ENCODE results near the gene ZNF783.
A peak's percentile ranks its signal among the peaks of the same experiment; 100 is the strongest.

ZNF783 gene

DNA sequence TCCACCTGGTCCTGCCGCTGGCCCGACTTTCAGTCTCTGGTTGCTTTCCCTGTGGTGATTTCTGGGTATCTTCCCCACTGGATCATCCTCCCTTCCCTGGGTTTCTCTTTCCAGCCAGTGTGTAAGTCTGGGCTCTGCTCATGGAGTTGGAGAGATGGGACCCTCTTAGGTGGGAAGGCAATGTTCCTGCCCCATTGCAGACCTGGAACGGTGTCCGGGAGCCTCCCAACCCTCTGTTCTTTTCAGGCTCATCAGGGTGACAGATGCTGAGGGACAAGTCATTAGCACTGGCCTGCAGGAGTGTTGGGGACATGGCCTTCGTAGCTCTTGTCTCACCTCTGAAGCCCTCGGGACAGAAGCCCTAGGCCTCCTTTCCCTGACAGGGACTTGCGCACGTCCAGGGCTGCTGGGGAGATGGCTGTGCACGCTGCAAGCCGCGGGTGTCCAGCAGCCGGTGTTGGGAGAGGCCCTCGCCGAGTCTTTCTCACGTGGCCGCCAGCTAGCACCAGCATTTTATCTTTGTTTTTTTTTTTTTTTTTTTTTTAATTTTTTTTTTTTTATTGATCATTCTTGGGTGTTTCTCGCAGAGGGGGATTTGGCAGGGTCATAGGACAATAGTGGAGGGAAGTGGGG is 17.2 kb downstream of the ZNF783 start:
- Histone ChIP-seq H3K4me1 (ENCODE audit: insufficient read depth, low read length) (no peaks in the 10 kb centered on the region), H2AFZ (ENCODE audit: low read depth, low read length) (no peak overlapping the region), H3K27me3 (ENCODE audit: insufficient read depth, low read length) (no peaks in the 10 kb centered on the region), H3K9me3 (ENCODE audit: low read length) (no peaks in the 10 kb centered on the region), H3K36me3 (ENCODE audit: insufficient read depth, low read length) (no peaks in the 10 kb centered on the region), H3K4me3 (ENCODE audit: low read length) (no peak overlapping the region)

DNA sequence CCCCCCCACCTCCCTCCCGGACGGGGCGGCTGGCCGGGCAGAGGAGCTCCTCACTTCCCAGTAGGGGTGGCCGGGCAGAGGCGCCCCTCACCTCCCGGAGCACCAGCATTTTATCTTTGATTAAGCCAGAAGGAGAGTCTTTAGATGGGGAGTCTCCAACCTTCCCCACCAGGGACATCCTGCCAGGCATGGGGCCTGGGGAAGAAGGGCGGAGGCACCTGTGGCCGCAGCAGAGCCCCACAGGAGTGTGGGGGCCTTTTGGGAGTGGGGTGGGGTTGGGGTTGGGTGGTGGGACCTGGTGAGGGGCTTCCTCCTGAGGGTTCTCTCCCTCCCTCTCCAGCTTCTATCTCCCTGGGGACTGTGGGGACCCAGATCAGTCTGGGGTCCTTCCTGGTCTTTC is 18.2 kb downstream of the ZNF783 start:
- H3K4me3 ChIP-seq (ENCODE audit: low read length): no peak overlapping the region
- no peaks in the 10 kb centered on the region for H3K4me1 ChIP-seq (ENCODE audit: insufficient read depth, low read length)
- H3K36me3 ChIP-seq (ENCODE audit: insufficient read depth, low read length): no peaks in the 10 kb centered on the region
- H3K27me3 ChIP-seq (ENCODE audit: insufficient read depth, low read length): no peaks in the 10 kb centered on the region
- H2AFZ ChIP-seq (ENCODE audit: low read depth, low read length): no peak overlapping the region
- no peaks in the 10 kb centered on the region for H3K9me3 ChIP-seq (ENCODE audit: low read length)

DNA sequence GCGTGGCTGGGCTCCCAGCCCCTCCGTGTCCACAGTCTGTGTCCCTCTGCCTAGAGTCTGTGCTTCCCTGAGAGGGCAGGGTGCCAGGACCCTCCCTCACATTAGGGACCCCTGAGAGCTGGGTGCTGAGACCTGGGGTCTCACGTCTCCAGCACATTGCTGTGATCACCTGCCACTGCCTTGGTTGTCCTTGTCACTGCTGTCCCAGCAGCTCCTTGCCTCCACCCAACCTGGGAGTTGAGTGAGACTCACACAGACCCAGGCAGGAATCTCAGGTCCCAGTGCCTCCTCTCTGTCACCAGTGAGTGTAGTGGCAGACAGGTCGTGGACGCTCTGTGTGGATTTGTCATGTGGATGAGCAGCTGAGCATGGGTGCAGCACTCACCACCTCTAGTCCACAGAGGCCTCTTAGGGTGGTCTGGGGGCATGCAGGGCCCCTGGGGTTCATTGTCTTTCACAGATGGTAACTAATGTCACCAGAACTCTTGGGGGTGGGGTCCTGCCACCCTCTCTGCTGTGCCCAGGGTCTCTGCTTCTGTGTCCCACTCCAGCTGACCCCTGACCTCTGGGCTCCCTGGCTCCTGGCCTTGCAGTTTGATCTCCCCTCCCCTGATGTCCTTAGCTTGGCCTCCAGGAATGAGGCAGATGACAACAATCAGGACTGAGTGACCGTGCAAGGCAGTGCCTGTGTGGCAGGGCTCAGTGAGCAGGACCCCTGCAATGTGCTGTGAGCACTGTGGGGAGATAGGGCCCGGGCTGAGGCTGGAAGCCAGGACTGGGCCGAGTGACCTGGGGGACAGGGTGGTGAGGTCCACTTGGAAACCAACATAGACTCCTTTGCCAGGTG is 18.9 kb downstream of the ZNF783 start:
- Histone ChIP-seq H3K4me1 (ENCODE audit: insufficient read depth, low read length) (no peaks in the 10 kb centered on the region), H3K4me3 (ENCODE audit: low read length) (no peak overlapping the region), H3K36me3 (ENCODE audit: insufficient read depth, low read length) (no peaks in the 10 kb centered on the region), H3K27me3 (ENCODE audit: insufficient read depth, low read length) (no peaks in the 10 kb centered on the region), H3K9me3 (ENCODE audit: low read length) (no peaks in the 10 kb centered on the region), H2AFZ (ENCODE audit: low read depth, low read length) (no peak overlapping the region)

DNA sequence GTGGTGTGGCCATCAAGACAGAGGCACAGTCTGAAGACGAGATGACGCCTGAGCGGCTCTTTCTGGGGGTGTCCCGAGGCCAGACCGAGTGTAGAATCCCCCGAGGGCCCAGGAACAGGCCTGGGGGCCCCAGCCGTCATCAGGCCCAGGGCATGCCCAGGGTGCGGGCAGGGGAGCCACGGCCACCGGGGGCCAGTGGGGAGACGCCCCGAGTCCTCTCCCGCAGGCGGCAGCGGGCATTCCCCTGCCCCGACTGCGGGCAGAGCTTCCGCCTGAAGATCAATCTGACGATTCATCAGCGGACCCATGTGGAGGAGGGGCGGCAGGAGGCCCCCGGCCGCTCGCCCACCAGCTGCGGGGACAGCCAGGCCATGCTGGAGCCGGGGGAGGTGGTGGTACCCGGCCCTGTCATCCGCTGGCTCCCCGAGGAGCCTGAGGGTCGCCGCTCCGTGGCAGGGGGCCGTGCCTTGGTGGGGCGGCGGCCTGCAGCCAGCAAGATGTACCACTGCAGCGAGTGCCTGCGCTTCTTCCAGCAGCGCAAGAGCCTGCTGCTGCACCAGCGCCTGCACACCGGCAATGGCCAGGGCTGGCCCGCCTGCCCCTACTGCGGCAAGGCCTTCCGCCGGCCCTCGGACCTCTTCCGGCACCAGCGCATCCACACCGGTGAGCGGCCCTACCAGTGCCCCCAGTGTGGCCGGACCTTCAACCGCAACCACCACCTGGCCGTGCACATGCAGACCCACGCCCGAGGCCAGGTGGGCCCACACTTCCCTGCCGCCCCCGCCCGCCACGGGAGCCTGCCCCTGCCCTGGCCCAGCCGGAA is 19.7 kb downstream of the ZNF783 start:
- no peaks in the 10 kb centered on the region for H3K4me1 ChIP-seq (ENCODE audit: insufficient read depth, low read length)
- H3K9me3 ChIP-seq (ENCODE audit: low read length): no peaks in the 10 kb centered on the region
- no peak overlapping the region for H3K4me3 ChIP-seq (ENCODE audit: low read length)
- H2AFZ ChIP-seq (ENCODE audit: low read depth, low read length): no peak overlapping the region
- no peaks in the 10 kb centered on the region for H3K36me3 ChIP-seq (ENCODE audit: insufficient read depth, low read length)
- no peaks in the 10 kb centered on the region for H3K27me3 ChIP-seq (ENCODE audit: insufficient read depth, low read length)

DNA sequence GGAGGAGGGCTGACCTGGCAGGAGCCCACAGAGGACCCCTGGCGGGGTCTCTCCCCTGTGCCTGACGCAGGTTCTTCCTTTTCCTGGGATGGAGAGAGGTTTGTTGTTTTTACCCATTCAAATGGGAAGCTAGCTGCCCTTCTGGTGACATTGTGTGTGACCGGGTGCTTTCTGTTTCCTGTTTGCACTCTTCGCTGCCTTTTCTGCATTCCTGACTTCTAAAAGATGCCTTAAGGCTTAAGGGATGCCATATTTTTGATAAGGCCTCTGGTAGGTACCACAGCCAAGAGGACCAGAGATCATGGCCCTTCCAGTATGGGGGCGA is 20.3 kb downstream of the ZNF783 start:
- no peaks in the 10 kb centered on the region for H3K9me3 ChIP-seq (ENCODE audit: low read length)
- H3K36me3 ChIP-seq (ENCODE audit: insufficient read depth, low read length): no peaks in the 10 kb centered on the region
- no peaks in the 10 kb centered on the region for H3K4me1 ChIP-seq (ENCODE audit: insufficient read depth, low read length)
- H2AFZ ChIP-seq (ENCODE audit: low read depth, low read length): no peak overlapping the region
- no peak overlapping the region for H3K4me3 ChIP-seq (ENCODE audit: low read length)
- no peaks in the 10 kb centered on the region for H3K27me3 ChIP-seq (ENCODE audit: insufficient read depth, low read length)

DNA sequence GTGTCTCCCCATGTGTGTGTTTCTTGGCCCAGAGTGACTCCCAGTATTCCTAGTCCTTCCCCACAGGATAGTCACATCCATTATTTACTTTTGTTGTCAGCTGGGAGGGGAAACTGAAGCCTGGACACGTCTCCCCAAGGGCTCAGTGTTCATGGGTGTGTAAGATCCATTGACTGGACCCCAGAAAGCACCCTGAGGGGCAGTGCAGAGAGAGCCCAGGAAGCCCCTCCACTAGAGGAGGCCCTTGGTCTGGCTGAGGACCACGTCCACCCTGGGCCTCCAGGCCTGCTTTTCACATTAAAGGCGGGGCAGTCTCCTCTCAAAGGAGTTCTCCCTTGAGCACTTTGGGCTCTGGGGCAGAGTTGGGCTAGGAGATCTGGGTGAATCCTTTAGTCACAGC is 21.3 kb downstream of the ZNF783 start:
- H3K4me3 ChIP-seq (ENCODE audit: low read length): no peak overlapping the region
- no peaks in the 10 kb centered on the region for H3K4me1 ChIP-seq (ENCODE audit: insufficient read depth, low read length)
- no peaks in the 10 kb centered on the region for H3K36me3 ChIP-seq (ENCODE audit: insufficient read depth, low read length)
- no peak overlapping the region for H2AFZ ChIP-seq (ENCODE audit: low read depth, low read length)
- H3K9me3 ChIP-seq (ENCODE audit: low read length): no peaks in the 10 kb centered on the region
- no peaks in the 10 kb centered on the region for H3K27me3 ChIP-seq (ENCODE audit: insufficient read depth, low read length)

DNA sequence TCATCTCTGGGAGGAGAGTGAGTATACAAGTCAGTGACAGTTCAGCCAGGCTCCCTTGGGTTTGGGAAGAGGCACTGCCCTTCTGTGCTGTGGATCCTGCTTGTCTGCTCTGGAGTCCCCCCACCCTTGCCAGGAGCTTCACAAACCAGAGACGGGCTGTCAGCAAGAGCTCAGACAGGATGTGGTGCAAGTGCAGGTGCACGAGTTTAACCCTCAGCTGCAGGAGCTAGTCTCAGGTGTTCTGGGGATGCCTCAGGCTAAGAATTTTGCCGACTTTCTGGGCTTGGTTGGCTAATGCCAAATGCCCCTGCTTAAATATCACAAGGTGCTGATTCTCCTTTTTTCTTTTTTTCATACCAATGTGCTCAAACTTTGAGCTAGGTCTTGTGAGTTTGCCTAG is 22.3 kb downstream of the ZNF783 start:
- Histone ChIP-seq H3K4me3 (ENCODE audit: low read length) (peak overlapping the region; percentile 57), H3K36me3 (ENCODE audit: insufficient read depth, low read length) (no peaks in the 10 kb centered on the region), H3K27me3 (ENCODE audit: insufficient read depth, low read length) (no peaks in the 10 kb centered on the region), H3K9me3 (ENCODE audit: low read length) (no peaks in the 10 kb centered on the region), H3K4me1 (ENCODE audit: insufficient read depth, low read length) (no peaks in the 10 kb centered on the region), H2AFZ (ENCODE audit: low read depth, low read length) (peak overlapping the region; percentile 68)

DNA sequence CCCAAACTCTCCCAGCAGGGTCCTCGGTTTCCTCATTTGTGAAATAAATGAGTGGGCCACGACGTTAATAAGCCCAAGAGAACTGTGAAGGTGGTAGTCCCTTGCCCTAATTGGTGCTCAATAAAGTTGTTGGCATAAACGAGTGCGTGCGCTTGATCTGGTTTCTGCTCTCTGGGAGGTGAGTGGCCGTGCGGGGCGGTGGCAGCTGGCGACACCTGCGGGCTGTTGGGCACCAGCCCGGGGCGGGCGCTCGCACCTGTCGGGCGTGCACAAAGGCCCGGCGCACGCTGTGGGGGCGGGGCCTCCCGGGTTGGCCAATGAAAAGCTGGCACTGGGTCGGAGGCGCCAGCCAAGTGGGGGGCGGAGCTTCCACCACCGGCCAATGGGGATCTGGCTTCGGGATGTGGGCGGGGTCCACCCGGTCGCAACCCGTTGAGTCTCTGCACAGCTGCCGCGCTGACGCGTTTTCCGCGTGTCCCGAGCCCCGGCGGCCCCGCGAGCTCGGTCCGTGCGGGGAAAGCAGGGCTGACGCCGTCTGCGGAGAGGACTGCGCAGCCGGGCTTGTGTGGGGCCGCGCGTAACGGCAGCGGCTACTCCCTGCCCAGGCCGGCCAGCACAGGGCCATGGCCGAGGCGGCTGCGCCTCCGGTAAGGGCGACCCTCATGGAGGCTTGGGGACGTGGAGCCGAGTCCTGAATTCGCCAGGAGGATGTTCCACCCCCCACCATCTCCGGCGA is 23.0 kb downstream of the ZNF783 start:
- Histone ChIP-seq H3K4me3 (ENCODE audit: low read length) (peak overlapping the region; percentile 57), H3K9me3 (ENCODE audit: low read length) (no peaks in the 10 kb centered on the region), H3K4me1 (ENCODE audit: insufficient read depth, low read length) (no peaks in the 10 kb centered on the region), H3K36me3 (ENCODE audit: insufficient read depth, low read length) (no peaks in the 10 kb centered on the region), H3K27me3 (ENCODE audit: insufficient read depth, low read length) (no peaks in the 10 kb centered on the region), H2AFZ (ENCODE audit: low read depth, low read length) (peak overlapping the region; percentile 68)

GRCh38 chr7:149285603-149286002 is 23.6 kb downstream of the ZNF783 start:
- Histone ChIP-seq H3K4me3 (ENCODE audit: low read length) (peak overlapping the region; percentile 57), H3K27me3 (ENCODE audit: insufficient read depth, low read length) (no peaks in the 10 kb centered on the region), H3K9me3 (ENCODE audit: low read length) (no peaks in the 10 kb centered on the region), H3K4me1 (ENCODE audit: insufficient read depth, low read length) (no peaks in the 10 kb centered on the region), H2AFZ (ENCODE audit: low read depth, low read length) (peak overlapping the region; percentile 68), H3K36me3 (ENCODE audit: insufficient read depth, low read length) (no peaks in the 10 kb centered on the region)

DNA sequence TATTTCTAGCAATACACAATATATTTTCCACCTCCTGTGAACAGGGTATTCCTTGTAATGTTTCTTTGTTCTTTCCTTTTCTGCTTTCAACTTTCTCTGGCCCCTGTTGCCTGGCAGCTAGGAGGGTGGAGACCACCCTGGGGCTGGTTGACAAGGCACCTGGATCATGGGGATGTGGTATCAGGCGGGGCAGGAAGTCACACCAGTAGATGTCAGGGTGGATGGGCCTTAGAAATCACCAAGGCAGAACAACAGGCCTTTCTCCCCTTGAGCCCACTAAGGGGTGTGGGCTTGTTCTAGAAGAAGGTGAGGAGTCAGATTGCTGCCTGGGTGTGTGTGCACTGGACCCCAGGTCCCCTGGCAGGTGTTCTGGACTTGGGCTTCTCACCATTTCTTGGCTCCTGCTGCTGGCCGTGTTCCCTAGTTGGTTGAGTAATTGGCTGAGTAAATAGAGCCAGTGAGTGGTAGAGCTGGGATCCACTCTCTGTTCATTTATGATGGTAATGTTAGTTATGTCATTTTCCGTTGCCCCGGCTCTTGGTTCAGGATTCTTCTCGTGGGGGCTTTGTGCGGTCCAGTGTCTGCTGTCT is 24.9 kb downstream of the ZNF783 start:
- no peaks in the 10 kb centered on the region for H3K36me3 ChIP-seq (ENCODE audit: insufficient read depth, low read length)
- H3K9me3 ChIP-seq (ENCODE audit: low read length): no peaks in the 10 kb centered on the region
- no peak overlapping the region for H3K4me3 ChIP-seq (ENCODE audit: low read length)
- H3K4me1 ChIP-seq (ENCODE audit: insufficient read depth, low read length): no peaks in the 10 kb centered on the region
- no peaks in the 10 kb centered on the region for H3K27me3 ChIP-seq (ENCODE audit: insufficient read depth, low read length)
- no peak overlapping the region for H2AFZ ChIP-seq (ENCODE audit: low read depth, low read length)

DNA sequence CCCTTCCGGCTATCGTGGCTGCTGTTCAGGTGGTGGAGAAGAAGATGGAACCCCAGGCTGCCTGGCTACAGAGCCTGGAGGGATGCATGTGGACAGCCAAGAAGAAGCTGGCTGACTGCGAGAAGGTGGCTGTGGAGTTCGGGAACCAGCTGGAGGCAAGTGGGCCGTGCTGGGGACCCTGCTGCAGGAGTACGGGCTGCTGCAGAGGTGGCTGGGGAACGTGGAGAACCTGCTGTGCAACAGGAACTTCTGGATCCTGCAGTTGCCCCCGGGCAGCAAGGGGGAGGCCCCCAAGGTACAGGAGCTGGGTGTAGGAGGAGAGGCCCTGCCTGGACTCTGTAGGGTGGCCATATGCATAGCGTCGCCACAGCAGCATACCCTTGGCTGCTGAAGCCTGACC is 25.6 kb downstream of the ZNF783 start:
- H3K4me1 ChIP-seq (ENCODE audit: insufficient read depth, low read length): no peaks in the 10 kb centered on the region
- H3K9me3 ChIP-seq (ENCODE audit: low read length): no peaks in the 10 kb centered on the region
- no peak overlapping the region for H2AFZ ChIP-seq (ENCODE audit: low read depth, low read length)
- H3K27me3 ChIP-seq (ENCODE audit: insufficient read depth, low read length): no peaks in the 10 kb centered on the region
- H3K4me3 ChIP-seq (ENCODE audit: low read length): no peak overlapping the region
- no peaks in the 10 kb centered on the region for H3K36me3 ChIP-seq (ENCODE audit: insufficient read depth, low read length)

- H3K4me3 ChIP-seq (ENCODE audit: low read length): no peak overlapping the region
- no peaks in the 10 kb centered on the region for H3K27me3 ChIP-seq (ENCODE audit: insufficient read depth, low read length)
- H3K4me1 ChIP-seq (ENCODE audit: insufficient read depth, low read length): no peaks in the 10 kb centered on the region
- H2AFZ ChIP-seq (ENCODE audit: low read depth, low read length): no peak overlapping the region
- no peaks in the 10 kb centered on the region for H3K36me3 ChIP-seq (ENCODE audit: insufficient read depth, low read length)
- peaks cover 1% of the 10 kb centered on the region for H3K9me3 ChIP-seq (ENCODE audit: low read length)
These were observed 27.3 kb downstream of the ZNF783 start for GRCh38 chr7:149289262-149289661.

All from neuron (in vitro differentiated cells).